Activated CD4-positive, alpha-beta T cell treated with anti-CD3 and anti-CD28 coated beads, Interleukin-2, Interleukin-4, amounts not matched to agents 100 ng/mL and 50 ng/mL, durations not matched to agents 16 hours and 8 hours (primary cell): ENCODE results near the gene MLST8.
"Not testable (repeated sequence)": the region's sequence is repeated elsewhere in the genome, so short reads cannot be mapped to it uniquely, and the experiment has no call there.

Source experiments
- DNase-seq: peaks from one replicate; pipeline ENCODE4 v3.0.0-alpha.2; 2020; ENCODE audit warnings: low spot score

Gene MLST8

DNA sequence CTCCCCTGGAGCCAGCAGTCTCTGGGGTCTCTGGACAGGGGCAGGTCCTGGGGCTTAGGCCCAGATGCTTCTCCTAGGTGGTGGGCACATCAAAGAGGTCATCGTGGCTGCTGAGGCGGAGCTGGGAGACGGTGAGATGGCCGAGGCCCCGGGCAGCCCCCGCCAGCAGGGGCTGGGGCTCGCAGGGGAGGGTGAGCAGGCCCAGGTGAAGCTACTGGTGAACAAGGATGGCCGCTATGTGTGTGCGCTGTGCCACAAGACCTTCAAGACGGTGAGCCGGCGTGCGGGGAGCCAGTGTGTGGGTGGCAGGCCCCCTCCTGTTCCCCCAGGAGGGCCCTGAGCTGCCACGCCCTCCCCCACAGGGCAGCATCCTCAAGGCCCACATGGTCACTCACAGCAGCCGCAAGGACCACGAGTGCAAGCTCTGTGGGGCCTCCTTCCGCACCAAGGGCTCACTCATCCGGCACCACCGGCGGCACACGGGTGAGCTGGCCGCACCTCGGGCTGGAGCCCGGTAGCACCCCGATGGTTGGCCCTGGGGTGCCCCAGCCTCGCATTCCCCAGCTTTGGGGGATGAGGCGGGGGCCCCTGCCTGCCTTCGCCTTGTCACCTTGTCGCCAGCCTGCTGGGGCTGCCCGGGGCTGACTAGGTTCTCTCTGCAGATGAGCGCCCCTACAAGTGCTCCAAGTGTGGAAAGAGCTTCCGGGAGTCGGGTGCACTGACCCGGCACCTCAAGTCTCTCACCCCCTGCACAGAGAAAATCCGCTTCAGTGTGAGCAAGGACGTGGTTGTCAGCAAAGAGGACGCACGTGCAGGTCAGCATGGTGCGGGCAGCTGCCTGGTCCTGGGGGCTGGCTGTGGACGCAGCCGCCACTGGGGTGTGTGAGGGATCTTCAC is 27.1 kb downstream of the MLST8 start:
- DNase-seq: no peak

DNA sequence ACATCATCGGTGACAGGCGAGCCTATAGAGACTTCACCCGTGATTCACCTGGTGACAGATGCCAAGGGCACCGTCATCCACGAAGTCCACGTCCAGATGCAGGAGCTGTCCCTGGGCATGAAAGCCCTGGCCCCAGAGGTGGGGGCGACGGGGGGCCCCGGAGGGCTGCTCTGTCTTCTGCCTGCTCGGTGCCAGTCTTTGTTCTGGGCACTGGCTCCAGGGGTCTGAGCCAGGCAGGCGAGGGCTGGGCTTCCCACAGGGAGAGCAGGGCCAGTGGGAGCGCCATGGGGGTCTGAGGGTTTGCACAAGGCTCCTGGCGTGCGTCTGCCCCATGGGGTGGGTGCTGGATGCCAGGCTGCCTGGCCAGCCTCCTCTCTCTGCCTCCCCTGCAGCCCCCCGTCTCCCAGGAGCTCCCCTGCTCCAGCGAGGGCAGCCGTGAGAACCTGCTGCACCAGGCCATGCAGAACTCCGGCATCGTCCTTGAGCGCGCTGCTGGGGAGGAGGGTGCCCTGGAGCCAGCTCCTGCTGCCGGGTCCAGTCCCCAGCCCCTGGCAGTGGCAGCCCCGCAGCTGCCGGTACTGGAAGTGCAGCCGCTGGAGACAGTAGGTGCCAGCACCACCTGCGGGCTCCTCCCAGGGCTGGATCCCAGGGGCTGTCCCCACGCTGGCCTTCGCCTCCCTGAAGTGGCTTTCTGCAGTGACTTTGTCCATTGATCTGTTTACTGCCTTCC is 28.0 kb downstream of the MLST8 start:
- DNase-seq: no peak

DNA sequence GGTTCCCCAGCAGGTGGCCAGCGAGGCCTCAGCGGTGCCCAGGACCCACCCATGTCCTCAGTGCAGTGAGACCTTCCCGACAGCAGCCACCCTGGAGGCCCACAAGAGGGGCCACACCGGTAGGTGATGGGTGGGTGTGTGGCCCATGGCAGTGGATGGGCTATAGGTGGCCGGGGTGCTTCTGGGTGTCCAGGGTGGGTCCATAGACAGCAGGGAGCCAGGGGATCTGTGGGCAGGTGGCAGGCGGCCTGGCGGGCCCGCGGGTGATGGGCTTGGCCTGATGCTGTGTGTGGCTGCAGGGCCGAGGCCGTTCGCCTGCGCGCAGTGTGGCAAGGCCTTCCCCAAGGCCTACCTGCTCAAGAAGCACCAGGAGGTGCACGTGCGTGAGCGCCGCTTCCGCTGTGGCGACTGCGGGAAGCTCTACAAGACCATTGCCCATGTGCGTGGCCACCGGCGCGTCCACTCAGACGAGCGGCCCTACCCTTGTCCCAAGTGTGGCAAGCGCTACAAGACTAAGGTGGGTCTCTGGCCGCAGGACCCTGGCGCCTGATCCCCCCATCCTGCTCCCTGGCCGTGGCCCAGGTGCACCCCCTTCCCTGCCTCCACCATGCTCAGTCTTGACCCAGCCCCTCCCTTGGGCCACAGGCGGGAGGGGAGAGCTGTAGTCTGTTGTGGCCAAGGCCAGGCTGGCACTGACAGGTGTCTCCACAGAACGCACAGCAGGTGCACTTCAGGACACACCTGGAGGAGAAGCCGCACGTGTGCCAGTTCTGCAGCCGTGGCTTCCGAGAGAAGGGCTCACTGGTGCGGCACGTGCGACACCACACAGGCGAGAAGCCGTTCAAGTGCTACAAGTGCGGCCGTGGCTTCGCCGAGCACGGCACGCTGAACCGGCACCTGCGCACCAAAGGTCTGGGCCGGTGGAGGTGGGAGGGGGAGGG is 28.9 kb downstream of the MLST8 start:
- no peak for DNase-seq

DNA sequence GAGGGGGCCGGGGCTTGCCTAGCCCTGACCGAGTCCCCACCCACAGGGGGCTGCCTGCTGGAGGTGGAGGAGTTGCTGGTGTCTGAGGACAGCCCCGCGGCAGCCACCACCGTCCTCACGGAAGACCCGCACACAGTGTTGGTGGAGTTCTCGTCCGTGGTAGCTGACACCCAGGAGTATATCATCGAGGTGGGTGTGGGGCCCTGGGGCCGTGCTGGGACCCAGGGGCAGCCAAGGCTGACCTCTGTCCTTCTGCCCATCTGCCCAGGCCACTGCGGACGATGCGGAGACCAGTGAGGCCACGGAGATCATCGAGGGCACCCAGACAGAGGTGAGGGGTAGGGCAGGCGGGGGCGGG is 29.5 kb downstream of the MLST8 start:
- DNase-seq: no peak

DNA sequence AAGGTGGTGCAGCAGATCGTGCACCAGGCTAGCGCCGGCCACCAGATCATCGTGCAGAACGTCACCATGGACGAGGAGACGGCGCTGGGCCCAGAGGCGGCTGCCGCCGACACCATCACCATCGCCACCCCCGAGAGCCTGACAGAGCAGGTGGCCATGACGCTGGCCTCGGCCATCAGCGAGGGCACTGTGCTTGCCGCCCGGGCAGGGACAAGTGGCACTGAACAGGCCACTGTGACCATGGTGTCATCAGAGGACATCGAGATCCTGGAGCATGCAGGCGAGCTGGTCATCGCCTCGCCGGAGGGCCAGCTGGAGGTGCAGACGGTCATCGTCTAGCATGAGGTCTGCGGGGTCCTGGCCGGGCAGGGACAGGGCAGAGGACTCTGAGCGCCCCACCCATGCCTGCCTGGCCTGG is 30.0 kb downstream of the MLST8 start:
- DNase-seq: no peak

DNA sequence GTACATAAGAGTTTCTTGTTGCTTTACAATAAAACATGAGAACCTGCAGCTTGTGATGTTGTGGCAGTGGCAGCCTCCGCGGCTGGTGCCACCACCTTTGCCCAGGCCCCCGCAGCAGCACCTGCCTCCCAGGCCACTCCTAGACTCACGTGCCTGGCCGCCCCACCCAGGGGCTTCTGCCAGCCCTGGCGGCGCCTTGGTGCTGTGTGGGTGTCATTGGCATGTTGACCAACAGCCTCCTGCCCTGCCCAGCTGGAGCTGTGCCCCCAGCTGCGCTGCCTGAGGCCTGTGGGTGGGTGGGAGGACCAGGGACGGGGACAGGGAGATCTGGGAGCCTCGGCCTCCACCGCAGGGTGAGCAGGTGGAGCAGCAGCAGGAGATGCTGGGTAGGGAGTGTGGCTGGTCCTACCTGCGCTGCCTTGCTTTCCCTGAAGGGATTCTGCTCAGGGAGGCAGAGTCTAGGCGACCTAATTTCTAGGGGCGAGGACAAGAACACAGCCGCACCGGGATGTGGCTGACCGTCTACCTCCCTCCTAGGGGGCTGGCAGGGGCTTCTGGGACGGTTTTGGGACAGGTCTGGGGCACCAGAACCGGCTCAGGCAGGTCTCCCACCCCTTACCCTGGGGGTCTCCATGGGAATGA is 30.6 kb downstream of the MLST8 start:
- DNase-seq: no peak

DNA sequence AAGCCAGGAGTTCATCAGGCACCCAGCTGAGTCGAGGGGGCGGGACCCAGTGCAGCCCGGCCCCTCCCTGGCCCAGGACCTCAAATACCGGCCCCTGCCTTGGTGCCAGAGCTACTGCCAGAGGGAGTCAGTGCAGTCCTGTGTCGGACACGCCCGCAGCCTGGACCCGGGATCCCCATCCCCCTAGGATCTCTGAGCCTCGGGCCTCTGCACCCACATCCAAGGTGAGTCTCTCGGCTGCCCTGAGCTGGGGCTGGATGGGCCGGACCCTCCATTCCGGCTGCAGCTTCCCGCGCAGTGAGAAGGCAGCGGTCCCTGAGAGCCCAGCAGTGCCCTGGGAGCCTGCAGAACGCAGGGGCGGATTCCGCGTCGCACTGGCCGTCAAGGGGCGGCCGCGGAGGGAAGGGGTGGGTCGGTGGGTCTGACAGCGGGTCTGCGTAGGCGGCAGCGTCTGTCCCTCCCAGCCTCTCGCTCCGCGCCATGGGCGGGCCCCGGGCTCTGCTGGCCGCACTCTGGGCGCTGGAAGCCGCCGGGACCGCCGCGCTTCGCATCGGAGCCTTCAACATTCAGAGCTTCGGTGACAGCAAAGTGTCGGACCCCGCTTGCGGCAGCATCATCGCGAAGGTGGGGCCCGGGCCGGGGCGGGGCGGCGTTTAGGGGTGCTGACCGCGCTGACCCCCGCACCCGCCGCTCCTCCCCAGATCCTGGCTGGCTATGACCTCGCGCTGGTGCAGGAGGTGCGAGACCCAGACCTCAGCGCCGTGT is 31.3 kb downstream of the MLST8 start, which contains the start of gene DNASE1L2:
TSS of gene DNASE1L2 (plus strand) at position 108 of the 765 bp plus-strand sequence. CDS start at position 481, 373 bp downstream.
- DNase-seq: no peak

DNA sequence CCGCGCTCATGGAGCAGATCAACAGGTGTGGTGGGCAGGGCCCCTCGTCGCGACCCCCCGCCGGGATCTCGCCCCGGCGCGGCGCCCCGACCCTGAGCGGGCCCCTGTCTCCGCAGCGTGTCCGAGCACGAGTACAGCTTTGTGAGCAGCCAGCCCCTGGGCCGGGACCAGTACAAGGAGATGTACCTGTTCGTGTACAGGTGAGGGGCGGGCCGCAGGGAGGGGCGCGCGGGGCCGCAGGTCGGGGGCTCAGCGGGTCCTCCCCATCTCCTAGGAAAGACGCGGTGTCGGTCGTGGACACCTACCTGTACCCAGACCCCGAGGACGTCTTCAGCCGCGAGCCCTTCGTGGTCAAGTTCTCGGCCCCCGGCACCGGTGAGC is 31.8 kb downstream of the MLST8 start:
- no peak for DNase-seq

DNA sequence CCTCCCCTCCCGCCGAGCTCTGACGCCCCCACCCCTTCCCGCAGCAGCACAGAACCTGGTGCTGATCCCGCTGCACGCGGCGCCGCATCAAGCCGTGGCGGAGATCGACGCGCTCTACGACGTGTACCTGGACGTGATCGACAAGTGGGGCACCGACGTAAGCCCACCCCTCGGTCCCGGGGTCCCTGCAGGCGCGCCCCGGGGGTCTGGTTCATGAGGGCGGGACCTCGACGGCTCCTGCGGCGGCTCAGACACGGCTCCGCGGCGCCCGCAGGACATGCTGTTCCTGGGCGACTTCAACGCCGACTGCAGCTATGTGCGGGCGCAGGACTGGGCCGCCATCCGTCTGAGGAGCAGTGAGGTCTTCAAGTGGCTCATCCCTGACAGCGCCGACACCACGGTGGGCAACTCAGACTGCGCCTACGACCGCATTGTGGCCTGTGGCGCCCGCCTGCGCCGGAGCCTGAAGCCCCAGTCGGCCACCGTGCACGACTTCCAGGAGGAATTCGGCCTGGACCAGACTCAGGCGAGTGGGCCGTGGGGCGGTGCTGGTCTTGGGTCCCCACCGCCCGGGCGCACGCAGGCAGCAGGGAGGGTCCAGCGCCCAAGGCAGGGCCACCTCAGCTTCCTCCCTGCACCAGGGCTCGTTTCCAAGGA is 32.4 kb downstream of the MLST8 start:
- DNase-seq: no peak

DNA sequence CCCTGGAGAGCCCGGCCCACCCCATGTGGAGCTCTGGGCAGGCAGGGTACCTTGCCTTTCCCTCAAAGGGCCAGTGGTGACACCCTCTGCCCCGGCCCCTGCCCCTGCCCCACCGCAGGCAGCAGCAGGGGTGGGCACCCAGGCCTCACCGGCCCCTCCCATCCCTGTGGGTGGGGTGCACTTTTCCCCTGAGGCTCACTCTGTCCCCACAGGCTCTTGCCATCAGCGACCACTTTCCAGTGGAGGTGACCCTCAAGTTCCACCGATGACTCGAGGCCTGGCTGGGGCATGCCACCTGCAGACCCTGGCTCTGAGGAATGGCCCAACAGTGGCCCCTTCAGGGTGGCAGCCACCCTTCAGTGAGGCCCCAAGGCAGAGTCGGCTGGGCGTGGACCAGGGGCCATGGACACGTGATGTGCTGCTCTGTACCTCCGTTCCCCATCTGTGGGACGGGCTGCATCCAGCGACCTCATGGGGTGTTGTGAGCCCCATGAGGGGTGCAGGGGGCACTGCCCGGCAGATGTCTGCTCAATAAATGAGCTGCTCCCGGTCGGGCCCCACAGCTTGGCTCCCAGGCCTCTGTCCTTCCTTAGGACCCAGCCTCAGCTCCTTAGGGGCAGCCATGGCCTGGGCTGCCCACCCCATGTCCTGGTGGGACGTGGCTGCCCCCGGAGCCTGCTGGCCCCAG is 33.0 kb downstream of the MLST8 start:
- DNase-seq: no peak

DNA sequence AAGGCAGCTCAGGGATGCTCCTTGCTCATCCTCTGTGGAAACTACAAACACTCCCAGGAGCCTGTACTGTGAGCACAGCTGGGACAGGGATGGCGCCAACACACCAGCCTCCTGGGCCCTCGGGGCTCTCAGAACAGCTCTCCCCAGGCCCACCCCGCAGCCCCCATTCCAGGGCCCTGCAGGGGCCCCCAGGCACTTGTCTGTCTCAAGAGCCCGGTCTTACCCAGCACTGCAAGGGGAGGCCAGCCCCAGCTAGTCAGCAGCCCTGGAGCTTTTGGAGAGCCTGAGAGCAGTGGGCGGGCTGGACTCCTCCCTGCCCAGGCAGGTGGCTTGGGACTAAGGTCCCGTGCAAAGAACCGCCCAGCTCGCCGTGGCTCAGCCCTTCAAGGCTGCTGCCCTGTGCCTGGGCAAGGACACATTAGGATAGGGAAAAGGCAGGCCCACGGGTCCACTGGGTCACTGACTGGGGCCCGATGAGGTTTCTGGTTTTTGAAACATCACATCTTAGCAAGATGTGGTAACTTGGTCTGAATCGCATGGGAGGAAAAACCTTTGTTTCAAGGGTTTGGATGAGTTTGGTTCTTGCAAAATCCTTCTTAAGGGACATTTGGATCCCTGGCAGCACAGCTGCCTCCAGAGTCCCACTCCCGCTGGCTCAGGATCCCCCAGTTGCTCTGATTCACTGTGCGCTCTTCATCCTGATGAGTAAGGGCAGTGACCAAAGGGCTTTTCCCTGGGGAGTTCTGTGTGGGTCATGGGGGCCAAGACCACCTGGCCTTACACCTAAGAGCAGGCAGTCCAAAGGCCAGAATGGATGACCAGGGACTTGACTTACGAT is 33.8 kb downstream of the MLST8 start:
- DNase-seq: no peak

DNA sequence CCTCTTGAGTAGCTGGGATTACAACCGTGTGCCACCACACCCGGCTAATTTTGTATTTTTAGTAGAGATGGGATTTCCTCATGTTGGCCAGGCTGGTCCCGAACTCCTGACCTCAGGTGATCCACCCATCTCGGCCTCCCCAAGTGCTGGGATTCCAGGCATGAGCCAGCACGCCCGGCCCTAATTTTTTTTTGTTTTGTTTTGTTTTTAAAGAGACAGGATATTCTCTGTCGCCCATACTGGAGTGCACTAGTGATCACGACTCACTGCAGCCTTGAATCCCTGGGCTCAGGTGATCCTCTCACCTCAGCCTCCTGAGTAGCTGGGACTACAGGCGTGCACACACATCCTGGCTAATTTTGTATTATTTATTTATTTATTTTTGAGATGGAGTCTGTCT is 35.1 kb downstream of the MLST8 start:
- not testable (repeated sequence) for DNase-seq

DNA sequence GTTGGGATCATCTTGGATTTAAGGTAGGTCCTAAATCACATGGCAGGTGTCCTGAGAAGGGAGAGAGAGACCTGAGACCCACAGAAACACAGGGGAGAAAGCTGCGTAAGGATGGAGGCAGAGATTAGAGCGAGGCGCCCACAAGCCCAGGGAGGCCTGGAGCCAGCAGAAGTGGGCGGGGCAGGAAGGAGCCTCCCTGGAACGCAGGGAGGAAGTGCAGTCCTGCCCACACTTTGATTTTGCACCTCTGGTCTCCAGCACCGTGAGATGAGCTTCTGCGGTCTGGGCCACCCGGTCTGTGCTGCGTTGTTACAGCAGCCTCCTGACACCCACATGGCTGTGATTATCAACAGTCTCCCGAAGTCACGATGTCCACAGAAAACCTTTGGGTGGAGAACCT is 37.3 kb downstream of the MLST8 start:
- no peak for DNase-seq

DNA sequence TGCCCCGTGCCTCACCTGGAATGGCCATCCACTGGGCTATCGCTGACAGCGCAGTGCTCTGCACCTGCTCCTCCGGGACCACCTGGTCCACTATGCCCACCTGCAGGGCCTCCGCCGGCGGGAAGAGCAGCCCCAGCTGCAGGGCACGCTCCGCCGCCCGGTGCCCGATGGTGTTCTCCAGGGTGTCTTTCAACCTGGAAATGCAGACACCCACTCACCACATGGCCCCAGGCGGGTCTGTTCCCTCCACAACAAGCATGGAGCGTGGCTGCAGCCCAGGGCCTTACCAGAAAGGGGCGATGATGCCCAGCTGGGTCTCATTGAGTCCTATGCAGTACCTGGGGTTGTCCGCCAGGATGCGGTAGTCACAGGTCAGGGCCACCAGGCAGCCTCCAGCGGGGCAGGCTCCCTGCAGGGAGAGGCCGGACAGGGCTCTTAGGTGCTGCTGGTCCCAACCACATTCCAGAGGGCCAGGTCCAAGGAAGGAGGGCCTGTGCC is 37.8 kb downstream of the MLST8 start:
- no peak for DNase-seq

DNA sequence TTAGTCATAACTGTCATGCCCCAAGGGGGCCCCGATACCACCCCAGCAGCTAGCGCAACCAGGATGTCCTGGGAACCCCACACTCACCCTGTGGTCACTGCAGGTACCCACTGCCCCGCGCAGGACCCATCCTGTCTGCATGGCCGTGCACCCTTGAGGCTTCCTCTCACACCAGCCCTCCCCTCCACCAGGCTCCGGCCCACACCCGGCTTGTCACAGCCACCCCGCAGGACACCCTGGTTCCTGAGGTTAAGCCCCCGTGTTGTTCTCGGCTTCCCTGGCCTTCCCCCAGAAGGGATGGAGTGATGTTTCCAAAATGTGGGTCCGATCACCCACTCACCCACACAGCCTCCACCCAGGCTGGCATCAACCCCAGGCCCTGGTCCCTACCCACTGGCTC is 38.5 kb downstream of the MLST8 start:
- no peak for DNase-seq

DNA sequence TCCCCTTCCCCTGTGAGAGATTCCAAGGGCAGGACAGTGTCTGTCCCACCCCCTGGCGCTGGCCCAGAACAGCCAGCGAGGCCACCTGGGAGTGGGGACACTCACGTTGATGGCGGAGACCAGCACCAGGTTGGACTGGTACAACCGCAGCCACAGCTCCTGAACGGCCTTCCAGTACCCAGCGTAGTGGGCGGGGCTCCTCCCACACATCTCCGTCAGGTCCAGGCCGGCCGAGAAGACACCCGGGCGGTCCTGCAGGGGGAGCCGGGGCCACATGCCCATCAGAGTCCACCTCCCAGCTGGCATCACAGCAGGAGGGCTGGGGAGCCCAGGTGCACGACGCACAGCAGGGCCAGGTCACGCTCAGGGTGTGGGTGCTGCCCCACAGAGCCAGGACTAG is 39.0 kb downstream of the MLST8 start:
- no peak for DNase-seq

DNA sequence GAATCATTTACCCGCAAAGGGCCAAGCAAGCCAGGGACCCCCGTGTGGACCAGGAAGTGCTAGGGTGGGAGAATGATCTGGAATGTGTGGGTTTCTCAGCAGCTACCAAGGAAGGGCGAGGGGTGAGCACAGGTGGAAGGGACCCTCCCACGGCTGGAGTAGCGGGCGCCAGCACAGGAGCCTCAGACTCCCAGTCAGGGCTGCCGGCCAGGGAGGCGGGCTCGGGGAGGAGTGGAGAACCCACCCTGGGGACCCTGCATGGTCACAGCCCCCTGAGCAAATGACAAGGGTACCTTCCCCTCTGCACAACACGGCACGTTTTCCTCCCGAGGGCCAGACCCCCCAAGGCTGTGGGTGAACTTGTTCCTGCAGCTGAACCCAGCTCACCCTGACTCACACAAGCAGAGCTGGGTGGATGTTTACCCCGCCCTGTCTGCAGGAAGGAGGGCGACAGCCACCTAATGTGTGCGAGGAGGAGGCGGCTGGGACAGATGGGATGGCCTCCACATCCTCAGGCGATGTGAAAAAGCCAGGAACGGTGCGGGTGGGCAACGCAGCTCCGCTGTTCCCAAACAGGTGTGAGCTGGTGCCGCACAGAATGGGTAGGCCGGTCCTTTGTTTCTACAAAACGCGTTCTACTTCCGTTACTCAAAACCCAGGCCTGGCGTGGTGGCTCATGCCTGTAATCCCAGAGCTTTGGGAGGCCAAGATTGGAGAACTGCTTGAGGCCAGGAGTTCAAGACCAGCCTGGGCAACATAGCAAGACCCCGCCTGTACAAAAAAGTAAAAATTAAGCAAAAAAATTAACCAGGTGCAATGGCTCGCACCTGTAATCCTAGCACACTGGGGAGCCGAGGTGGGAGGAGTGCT is 39.9 kb downstream of the MLST8 start:
- DNase-seq: no peak
